AG08395 (cell line): Measurements from ENCODE around the gene CYP20A1.
A peak's percentile ranks its signal among the peaks of the same experiment; 100 is the strongest.
"Not testable (repeated sequence)": the region's sequence is repeated elsewhere in the genome, so short reads cannot be mapped to it uniquely, and the experiment has no call there.

ENCODE experiments used
- DNase-seq: peaks from one replicate; pipeline ENCODE4 v3.0.0; 2012; ENCODE audit warnings: mixed read lengths, low spot score

Gene CYP20A1

GRCh38 chr2:203282101-203282500 is 43.3 kb downstream of the CYP20A1 start:
- DNase-seq = no peak

DNA sequence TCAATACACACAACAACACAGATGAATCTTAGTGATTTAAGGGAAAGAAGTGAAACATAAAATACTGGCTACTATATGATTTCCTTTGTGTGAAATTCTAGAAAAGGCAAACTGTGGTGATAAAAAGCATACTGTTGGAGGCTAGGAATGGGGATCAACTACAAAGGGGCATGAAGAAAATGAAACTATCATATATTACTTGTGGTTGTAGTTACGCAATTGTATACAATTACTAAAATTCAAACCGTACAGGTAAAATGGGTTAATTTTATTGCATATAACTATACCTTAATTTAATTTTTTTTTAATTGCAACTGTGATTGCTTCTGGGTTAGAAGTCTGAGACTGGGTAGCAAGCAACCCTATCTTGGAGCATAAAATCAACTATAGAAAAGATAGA is 47.7 kb downstream of the CYP20A1 start:
- DNase-seq = no peak

DNA sequence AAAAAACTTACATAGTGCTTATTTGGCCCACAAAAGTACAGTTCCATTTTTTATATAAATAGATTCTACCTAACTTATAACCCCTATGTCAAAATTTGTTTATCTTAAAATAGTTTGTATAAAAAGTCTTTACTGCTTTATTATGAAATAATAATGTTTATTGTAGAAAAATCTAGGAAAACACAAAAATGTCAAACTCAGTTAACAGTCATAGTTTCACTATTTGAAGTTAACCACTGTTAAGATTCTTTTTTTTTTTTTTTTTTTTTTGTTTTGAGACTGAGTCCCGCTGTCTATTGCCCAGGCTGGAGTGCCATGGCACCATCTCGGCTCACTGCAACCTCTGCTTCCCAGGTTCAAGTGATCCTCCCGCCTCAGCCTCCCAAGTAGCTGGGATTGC is 62.8 kb downstream of the CYP20A1 start:
- no peak for DNase-seq

DNA sequence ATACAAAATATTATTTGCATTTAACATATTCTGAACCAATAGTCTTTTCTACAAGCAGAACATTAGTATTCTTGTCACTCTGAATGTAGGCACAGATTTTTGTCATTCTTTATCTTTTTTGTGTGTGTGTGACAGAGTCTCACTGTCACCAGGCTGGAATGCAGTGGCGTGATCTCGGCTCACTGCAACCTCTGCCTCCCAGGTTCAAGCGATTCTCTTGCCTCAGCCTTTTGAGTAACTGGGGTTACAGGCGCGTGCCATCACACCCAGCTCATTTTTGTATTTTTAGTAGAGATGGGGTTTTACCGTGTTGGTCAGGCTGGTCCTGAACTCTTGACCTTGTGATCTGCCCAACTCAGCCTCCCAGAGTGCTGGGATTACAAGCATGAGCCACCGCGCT is 63.8 kb downstream of the CYP20A1 start:
- DNase-seq = not testable (repeated sequence)

DNA sequence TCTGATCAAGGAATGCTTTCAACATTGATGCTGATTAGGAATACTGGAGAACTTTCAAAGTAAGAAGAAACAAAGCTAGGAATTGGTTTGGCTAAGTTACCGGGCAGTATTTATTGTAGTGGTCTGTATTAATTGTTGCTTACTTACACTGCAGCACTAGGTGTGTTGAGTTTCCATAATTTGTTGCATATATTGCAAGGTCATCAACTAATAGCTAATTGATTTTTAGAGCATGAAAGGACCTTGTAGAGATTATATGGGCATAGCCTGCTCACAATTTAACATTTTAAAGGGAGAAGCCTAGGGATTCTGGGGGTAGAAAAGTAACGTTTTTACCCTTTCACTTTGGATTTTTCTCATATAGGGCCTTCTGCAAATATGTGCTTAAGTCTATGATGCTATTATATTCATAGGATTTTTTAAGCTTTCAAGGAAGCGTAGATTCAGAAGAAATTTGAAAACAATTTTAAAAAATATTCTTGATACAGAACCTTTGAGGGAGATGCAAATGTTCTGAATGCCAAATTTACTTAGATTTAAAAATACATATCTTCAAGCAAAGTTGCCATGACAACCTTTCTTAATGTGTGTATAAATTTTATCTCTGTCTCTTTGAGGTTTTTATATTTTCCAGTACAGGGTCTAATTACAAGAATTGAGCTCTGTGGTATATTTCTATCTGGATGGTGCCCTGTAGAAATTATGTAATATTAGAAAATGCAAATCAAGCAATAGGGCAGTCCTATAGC is 72.0 kb downstream of the CYP20A1 start:
- DNase-seq = no peak

GRCh38 chr2:203326356-203326755 is 87.5 kb downstream of the CYP20A1 start:
- DNase-seq = no peak

DNA sequence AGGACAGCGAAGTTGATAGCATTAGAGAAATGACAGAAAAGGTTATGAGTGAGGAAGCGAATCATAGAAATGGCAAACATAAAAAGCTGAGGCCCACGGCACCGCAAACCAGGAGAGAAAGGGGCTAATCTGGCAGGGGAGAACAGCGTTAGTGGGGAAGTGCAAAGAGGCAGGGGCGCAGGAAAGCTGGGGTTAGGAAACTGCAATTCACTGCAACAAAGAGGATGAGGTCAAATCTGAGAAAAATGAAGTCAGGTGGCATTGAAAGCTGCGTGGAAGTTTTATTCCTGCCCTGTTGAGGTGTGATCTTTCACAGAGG is 88.7 kb downstream of the CYP20A1 start:
- DNase-seq = no peak

GRCh38 chr2:203327901-203328759 is 89.3 kb downstream of the CYP20A1 start, which contains the start of gene ABI2:
ABI2 (plus strand) TSS chr2:203328394; CDS start chr2:203328515, 121 bp downstream.
- peak; percentile 96 for DNase-seq

GRCh38 chr2:203328760-203329540 is 90.1 kb downstream of the CYP20A1 start:
- peak; percentile 62 for DNase-seq

- DNase-seq = peak; percentile 34
Measured at GRCh38 chr2:203330434-203330833, 91.6 kb downstream of the CYP20A1 start.

- DNase-seq = no peak
Measured at GRCh38 chr2:203338322-203338721, 99.5 kb downstream of the CYP20A1 start.

DNA sequence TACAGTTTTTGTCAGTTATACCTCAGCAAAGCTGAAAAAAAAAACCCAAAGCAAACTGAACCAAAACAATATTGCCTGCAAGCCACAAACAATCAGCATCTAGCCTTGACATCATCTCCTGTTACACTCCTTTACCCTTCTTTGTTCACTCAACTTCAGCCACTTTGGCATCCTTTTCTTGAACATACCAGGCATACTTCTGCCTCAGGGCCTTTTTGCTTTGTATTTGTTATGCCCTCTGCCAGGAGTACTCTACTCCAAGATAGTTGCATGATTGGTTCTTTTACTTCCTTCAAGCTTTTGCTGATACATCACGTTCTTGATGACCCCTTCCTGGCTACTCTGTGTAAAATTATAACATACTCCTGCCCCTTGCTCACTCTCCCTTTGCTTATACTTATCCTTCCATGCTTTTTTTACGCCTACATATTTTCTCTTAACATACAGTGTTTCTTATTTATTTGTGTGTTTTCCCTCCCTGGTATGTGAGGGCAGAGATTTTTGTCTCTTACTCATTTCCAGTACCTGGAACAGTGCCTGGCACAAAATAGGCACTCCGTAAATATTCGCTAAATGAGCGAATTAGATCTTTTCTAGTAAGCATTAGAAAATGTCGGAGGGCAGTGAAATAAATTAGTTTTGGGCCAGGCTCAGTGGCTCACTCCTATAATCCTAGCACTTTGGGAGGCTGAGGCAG is 102.1 kb downstream of the CYP20A1 start:
- peak; percentile 78 for DNase-seq

- no peak for DNase-seq
Measured at GRCh38 chr2:203341741-203342310, 103.0 kb downstream of the CYP20A1 start.

GRCh38 chr2:203342374-203342773 is 103.6 kb downstream of the CYP20A1 start:
- DNase-seq = not testable (repeated sequence)

GRCh38 chr2:203344667-203345066 is 105.8 kb downstream of the CYP20A1 start:
- DNase-seq = no peak

- no peak for DNase-seq
Measured at GRCh38 chr2:203346612-203347011, 107.8 kb downstream of the CYP20A1 start.

DNA sequence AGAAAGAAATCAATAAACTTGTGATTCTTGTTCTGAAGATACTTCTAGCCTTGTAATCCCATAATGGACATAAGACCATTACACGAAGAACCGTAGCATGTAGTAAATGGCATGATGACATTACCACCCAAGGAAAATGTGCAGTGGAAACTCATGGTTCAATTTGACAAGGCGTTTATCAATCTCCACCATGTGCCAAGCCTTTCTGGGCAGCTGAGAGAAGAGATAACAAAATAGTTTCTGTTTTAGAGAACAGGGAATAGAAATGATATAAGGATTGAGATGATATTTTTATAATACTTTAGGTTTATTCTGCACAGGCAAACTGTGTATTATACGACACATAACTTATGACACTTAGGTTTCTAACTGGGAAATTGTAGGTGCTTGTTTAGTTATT is 108.6 kb downstream of the CYP20A1 start:
- DNase-seq = no peak

DNA sequence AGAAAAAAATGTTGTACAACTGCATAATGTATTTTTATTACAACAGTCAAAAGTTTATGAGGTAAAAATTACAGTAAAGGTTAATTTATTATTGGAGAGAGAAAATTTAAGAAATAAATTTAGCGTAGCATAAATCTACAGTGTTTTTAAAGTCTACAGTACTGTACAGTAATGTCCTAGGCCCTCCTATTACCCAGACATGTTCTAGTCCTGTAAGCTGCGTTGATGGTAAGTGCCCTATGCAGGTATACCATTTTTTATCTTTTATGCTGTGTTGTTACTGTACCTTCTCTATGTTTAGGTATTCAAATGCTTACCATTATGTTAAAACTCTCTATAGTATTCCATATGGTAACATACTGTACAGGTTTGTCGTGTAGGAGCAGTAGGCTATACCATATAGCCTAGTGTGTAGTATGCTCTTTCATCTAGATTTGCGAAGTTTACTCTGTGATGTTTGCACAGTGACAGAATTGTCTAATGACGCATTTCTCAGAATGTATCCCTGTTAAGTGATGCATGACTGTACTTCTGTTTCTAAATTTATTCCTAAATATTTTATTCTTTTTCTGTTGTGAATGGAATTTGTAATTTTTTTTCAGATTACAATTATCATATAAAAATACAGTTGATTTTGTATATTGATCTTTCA is 113.9 kb downstream of the CYP20A1 start:
- DNase-seq = no peak

DNA sequence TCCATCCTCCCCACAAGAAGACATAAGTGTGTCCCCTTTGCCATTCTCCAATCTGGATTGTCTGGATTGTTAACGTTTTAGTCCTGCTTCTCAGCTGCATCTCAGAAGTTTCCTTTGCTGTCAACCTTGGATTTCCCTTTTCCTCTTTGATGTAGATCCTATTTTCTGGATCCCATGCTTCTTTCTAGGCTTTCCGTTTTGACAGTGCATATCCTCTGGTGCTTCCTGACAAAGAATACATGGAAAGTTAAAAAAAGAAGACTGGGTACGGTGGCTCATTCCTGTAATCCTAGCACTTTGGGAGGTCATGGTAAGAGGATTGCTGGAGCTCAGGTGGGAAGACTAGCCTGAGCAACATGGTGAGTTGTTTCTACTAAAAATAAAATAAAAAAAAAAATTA is 116.1 kb downstream of the CYP20A1 start:
- DNase-seq = no peak
